GM19372 (cell line): ENCODE measurements around the gene JAZF1.

Experiments
- ATAC-seq: cut with Tn5 transposase; IDR thresholded peaks from one replicate; pipeline ENCODE4 v1.9.1; 2021; ENCODE audit warnings: mild to moderate bottlenecking, low read depth, moderate library complexity; ENCODE audit not compliant: unreplicated experiment

JAZF1 gene

GRCh38 chr7:27995228-27995627, 185.4 kb downstream of the JAZF1 start:
- no peak for ATAC-seq

GRCh38 chr7:27994639-27995038, 186.0 kb downstream of the JAZF1 start:
- ATAC-seq: no peak

GRCh38 chr7:27992755-27993493, 187.7 kb downstream of the JAZF1 start:
- ATAC-seq: no peak

- ATAC-seq: no peak
These were observed 188.5 kb downstream of the JAZF1 start for GRCh38 chr7:27992097-27992496.

- ATAC-seq: no peak
These were observed 189.5 kb downstream of the JAZF1 start for GRCh38 chr7:27991006-27991528.

GRCh38 chr7:27976531-27976930, 204.1 kb downstream of the JAZF1 start:
- ATAC-seq: no peak

- no peak for ATAC-seq
These were observed 207.0 kb downstream of the JAZF1 start for GRCh38 chr7:27973625-27974024.

- no peak for ATAC-seq
These were observed 208.3 kb downstream of the JAZF1 start for GRCh38 chr7:27972276-27972675.

GRCh38 chr7:27971171-27971812, 209.3 kb downstream of the JAZF1 start:
- ATAC-seq: no peak

GRCh38 chr7:27970350-27970749, 210.2 kb downstream of the JAZF1 start:
- ATAC-seq: no peak

- ATAC-seq: no peak
These were observed 211.2 kb downstream of the JAZF1 start for GRCh38 chr7:27969346-27969745.

- no peak for ATAC-seq
These were observed 213.0 kb downstream of the JAZF1 start for GRCh38 chr7:27967639-27968038.

GRCh38 chr7:27966219-27966780, 214.3 kb downstream of the JAZF1 start:
- ATAC-seq: no peak

- ATAC-seq: no peak
These were observed 214.9 kb downstream of the JAZF1 start for GRCh38 chr7:27965650-27966049.

GRCh38 chr7:27964820-27965219, 215.8 kb downstream of the JAZF1 start:
- no peak for ATAC-seq

GRCh38 chr7:27963056-27963455, 217.5 kb downstream of the JAZF1 start:
- ATAC-seq: no peak

GRCh38 chr7:27962273-27962672, 218.3 kb downstream of the JAZF1 start:
- no peak for ATAC-seq

GRCh38 chr7:27961255-27961654, 219.3 kb downstream of the JAZF1 start:
- no peak for ATAC-seq

- no peak for ATAC-seq
These were observed 220.2 kb downstream of the JAZF1 start for GRCh38 chr7:27960415-27960814.

- ATAC-seq: no peak
These were observed 221.6 kb downstream of the JAZF1 start for GRCh38 chr7:27958933-27959548.

GRCh38 chr7:27955596-27955995, 225.0 kb downstream of the JAZF1 start:
- no peak for ATAC-seq
